PC-9 (cell line): ENCODE data around the gene MTMR4.

ENCODE experiments used
- EZH2 ChIP-seq: fragments of 200-600 bp; sonication (generic); IDR thresholded peaks from 2 replicates; pipeline ENCODE4 v1.8.0; 2017; ENCODE audit warnings: antibody characterized with exemption, low read depth
- TF ChIP-seq, protein P1 (sequence below): fragments of 200-600 bp; sonication (generic); conservative IDR thresholded peaks from 2 replicates; pipeline ENCODE4 v1.6.1; 2017; ENCODE audit warnings: mixed run types, antibody characterized with exemption, mild to moderate bottlenecking, moderate library complexity

DNA sequence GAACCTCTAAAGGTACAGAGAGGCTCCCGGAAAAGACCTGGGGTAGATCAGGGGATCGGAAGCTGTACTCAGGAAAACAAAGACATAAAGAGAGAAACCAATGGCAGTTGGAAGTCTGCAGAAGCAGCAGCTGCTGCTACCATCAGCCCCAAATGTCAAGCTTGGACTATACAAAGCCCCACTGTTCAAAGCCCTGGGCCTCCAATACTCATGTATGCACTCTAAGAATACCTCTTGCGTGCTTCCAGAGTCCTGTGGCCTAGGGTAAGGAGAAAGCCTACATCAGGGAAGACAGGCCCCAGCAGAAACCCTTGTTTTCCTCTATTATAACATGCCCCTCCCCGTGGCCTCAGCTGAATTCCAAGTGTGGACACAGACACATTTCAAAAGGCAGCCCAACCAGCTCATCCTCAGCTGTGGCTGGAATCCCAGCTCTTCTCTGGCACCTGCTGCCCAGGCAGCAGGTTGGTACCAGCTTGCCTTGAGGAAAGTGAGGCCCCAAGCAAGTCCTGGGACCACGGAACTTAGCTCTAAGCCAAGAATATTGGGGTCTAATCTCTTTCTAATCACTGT lies 19.3 kb upstream of the MTMR4 start:
- TF ChIP-seq, protein P1, sequence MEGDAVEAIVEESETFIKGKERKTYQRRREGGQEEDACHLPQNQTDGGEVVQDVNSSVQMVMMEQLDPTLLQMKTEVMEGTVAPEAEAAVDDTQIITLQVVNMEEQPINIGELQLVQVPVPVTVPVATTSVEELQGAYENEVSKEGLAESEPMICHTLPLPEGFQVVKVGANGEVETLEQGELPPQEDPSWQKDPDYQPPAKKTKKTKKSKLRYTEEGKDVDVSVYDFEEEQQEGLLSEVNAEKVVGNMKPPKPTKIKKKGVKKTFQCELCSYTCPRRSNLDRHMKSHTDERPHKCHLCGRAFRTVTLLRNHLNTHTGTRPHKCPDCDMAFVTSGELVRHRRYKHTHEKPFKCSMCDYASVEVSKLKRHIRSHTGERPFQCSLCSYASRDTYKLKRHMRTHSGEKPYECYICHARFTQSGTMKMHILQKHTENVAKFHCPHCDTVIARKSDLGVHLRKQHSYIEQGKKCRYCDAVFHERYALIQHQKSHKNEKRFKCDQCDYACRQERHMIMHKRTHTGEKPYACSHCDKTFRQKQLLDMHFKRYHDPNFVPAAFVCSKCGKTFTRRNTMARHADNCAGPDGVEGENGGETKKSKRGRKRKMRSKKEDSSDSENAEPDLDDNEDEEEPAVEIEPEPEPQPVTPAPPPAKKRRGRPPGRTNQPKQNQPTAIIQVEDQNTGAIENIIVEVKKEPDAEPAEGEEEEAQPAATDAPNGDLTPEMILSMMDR: no peak
- TF ChIP-seq EZH2: no peak
